ENCODE measurements around the gene JADE2. TPM values are rescaled to one million over a fixed set of nuclear protein-coding genes. Genes with fewer than 3 reads are reported as not detected.
"Not testable (repeated sequence)": the region's sequence is repeated elsewhere in the genome, so short reads cannot be mapped to it uniquely, and the experiment has no call there.

The JADE2 gene
- polyA plus RNA-seq, 3 donors: 11.1 to 14.3 (median 13.8) TPM

DNA sequence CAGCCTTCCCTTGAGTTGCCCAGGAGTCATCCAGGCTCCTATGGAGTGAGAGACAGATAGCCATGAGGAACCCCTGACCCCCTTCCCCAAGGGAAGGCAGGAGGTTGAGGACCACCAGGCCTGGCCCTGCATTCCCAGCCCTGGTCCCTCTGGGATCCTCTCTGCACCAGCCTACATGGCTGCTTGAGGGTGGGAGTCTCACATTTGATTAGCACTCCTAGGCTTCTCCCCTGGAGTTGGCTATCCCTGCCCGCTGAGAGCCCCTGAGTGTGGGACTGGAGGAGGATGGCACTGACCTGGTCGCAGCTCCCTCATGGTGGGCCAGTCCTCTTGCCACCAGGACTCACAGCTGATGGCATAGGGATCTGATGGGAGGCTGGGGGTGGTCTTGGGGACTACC is 60.5 kb downstream of the JADE2 start:
- no peak for DNase-seq

DNA sequence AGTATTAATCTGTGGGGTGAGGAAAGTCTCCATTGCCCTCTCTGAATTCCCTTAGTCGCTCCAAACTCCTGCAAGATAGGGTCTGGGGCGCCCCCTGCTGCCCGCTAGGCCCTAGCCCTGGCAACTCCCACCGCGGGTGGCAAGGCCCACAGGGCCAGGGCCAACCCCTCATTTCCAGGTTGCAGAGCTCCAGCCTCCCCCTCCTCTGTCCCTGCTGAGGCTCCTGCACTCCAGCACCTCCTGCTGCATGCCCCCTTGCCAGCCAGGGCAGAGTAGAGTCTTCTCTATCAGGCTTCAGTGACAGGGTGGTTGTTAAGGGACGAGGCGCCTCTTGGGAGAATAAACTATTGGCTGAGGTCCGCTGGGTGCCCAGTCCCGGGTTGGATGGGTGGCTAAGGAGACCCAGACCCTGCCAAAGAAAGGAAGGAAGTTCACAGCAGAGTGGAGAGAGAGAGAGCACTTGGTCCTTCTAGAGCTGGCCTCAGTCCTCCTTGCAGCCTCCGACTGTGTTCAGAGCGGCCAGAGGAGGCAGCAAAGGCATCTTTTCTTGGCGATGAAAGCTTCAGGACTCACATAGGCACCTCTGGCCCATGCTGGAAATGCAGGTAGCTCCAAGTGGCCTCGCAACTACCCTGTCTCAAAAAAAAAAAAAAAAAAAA is 61.5 kb downstream of the JADE2 start:
- peak; percentile 47 for DNase-seq

DNA sequence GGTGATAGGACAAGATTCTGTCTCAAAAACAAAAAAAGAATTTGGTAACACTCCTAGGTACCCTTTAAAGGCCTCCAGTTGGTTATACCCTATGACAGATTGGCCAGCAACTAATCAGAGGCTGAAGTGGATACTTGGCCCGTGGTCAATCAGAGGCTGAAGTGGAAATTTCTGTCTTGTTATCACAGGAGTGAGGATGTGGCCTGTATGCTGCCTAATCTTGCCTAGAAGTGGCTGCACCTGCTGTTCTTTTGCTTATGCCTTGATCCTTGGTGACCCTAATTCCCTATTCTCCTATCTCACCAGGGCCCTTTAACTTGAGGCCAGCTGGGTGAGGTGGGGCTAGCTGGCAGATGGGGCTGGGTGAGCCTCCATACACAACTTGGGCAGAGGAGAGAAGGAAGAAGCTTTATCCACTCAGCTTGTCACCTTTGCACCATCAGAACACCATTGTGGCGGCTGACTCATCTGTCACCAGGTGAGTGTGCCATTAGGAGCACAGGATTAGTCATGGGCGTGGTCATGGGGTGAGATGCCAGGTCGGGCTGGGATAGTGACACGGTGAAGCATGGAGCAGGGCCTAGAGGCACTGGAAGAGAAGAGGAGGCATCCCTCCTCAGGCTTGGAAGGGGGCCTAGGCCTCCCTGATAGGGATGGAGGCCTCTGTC is 65.7 kb downstream of the JADE2 start:
- no peak for DNase-seq

DNA sequence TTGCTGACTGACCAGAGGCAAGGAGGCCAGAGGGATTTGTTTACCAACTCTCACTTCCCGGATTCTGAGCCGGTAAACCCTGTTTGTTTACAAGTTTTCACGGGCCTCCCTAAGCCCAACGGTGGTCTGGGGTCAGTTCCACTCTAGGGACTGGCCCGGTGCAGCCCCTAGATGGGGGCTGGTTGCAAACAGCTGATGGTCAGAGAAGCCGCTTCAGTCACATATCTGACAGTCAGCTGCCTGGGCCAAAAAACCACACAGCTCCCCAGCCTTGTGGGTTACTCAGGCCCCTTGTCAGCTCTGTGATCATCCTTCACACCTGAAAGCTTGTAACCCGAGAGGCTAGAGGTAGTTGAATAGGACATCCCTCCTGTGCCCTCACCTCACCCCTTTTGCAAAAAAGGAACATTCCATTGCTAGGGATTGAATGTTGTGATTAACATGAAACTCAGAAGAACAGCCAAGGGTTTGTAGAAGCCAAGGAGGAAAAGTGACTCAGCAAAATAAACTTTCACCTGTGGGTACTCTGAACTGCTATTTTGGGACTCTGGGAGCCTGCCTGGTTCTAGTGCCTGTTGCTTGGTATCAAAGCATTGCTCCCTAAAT is 66.8 kb downstream of the JADE2 start:
- no peak for DNase-seq

DNA sequence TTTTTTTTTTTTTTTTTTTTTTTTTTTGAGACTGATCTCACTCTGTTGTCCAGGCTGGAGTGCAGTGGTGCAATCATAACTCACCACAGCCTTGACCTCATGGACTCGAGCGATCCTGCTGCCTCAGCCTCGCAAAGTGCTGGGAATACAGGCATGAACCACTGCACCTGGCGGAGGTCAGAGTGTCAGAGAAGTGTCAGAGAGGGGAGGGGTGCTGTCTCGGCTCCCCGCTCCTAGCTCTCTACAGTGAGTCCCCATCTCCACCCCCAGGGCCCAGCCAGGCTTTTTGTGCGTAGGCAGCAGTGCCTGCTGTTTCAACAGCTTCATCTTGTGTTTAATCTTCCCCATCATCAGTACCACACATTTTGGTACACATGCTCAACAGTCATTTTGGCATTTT is 68.9 kb downstream of the JADE2 start:
- DNase-seq: no peak

DNA sequence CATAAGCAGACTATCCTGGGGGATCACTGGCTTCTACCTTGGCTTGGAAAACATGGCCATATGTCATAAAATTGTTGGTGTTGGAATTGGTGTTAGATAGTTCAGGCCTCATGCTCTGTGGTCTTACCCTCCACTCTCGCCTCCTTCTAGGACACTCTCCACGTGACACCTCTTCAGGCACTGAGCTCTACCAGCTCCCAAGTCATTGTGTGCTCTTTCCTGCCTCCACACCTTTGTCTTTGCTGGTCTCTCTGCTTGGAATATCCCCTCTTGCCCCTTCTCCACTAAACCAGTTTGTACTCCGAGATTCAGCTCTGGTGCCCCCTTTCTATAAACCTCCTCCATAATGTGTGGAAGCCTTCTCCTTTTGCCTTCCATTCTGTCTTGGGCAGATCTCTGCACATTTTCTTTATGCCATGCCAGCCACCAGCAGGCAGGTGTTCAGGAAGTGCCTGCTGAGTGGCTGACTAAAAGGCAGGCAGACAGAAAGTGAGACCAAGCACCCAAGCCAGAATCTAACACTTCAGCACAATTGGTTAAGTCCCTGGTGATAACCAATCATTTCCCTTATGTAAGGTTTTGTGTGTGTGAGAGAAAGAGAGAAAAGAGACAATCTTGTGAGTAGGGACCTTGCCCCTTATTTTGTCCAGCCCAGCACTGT is 69.5 kb downstream of the JADE2 start:
- DNase-seq: no peak

DNA sequence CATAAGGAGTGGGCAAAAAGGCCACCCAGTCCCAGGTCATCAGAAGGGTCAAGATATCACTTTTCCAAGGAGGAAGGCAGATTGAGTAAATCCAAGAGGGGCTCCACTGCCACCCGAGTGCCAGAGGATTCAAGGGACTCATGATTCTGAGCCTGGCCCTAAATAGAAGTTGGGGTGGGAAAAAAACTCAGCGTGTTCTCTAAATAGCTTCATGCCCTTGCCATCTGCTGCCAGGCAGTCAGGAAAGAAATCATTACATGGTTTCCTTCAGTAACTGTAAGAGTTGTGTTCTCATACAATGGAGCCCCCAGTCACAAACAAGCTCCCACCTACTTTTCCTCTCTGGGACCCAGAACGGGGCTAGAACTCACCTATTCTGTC is 70.0 kb downstream of the JADE2 start:
- DNase-seq: no peak

DNA sequence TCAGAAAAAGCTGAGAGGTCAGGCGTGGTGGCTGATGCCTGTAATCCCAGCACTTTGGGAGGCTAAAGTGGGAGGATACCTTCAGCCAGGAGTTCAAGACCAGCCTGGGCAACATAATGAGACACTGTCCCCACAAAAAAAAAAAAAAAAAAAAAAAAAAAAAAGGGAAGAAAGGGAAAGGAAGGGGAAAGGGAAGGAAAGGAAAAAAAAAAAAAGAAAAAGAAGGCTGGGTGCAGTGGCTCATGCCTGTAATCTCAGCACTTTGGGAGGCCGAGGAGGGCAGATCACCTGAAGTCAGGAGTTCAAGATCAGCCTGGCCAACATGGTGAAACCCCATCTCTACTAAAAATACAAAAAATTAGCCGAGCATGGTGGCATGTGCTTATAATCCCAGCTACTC is 74.3 kb downstream of the JADE2 start:
- not testable (repeated sequence) for DNase-seq

DNA sequence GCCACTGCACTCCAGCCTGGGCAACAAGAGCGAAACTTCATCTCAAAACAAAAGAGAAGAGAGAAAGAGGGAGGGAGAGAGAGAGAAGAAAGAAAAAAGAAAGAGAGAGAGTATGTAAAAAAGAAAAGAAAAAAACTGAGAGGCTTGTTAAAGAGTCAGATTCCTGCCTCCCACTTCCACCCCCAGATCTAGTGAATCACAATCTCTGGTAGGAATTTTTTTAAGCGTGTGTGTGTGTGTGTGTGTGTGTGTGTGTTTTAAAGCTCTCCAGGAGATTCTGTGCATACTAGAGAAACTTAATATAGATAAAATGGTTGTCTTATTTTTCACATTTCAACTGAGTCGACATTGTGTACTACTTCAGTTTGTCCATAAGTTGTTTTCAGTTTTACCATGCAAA is 75.1 kb downstream of the JADE2 start:
- no peak for DNase-seq

DNA sequence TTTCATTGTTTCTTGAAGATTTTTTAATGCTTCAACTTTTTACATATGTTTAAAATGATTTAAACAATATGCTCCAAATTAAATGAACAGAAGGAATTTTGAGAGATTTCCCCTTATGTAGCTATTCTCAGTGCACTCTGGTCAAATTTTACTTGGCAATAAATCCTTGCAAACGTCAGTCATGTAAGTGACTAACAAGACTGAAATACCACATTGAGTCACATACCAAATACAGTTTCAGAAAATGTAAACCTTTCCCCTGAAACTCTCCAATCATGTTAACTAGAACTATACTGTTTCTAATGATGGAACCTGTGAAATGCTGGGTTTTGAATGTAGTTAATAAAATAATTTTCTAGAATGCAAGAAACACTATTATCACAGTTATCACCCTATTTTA is 77.6 kb downstream of the JADE2 start:
- DNase-seq: no peak

DNA sequence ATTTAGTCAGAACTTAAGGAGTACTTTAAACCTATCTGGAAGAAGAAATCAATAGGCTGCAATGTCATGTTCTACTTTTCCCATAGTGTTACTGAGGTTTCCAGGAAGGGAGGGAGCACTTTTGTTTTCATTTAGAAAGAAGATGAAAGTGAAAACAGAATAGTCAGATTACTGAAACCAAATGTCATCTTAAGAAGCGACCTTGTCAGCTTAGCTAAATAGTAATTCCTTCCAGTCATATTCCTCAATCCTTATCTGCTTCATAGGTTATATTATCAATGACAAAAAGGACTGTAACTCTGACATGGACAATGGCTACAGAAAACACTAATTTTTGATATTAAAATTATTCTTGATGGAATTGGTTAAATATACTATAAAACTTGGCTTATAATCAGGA is 79.4 kb downstream of the JADE2 start:
- DNase-seq: no peak

DNA sequence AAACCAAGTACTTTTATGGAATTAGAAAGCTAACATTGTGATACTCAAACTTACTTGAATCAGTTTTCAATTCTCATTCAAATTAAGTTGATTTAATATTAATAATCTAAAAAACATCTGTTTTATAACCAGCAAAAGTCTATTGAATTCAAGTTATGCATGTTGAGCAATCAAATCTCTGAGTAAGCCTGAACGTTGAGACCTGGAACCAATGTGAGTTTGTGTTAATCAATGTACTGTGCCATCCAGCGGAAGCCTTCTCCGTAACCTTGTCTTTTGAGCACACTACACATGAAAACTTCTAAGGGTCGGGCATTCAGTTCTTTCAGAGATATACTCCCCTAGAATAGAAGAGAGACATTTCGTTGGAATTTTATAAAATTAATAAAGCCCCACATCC is 81.3 kb downstream of the JADE2 start:
- DNase-seq: no peak

DNA sequence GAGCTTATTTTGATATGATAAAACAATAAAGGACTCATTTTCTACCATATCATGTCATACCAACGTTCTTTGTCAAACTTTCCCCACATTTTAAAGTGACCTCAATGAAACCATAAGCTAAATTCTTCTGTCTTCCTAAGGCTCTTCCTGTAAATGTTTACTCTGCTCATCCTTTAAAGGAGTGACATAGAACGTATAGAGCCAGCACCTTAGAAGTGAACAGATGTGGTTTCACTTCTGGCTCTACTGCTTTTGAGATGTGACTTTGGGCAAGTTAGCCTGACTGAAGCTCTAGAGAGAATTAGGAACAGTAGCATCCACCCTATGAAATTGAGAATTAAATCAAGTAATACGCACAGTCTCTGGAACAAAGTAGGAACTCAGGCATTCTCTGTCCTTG is 83.1 kb downstream of the JADE2 start:
- no peak for DNase-seq

DNA sequence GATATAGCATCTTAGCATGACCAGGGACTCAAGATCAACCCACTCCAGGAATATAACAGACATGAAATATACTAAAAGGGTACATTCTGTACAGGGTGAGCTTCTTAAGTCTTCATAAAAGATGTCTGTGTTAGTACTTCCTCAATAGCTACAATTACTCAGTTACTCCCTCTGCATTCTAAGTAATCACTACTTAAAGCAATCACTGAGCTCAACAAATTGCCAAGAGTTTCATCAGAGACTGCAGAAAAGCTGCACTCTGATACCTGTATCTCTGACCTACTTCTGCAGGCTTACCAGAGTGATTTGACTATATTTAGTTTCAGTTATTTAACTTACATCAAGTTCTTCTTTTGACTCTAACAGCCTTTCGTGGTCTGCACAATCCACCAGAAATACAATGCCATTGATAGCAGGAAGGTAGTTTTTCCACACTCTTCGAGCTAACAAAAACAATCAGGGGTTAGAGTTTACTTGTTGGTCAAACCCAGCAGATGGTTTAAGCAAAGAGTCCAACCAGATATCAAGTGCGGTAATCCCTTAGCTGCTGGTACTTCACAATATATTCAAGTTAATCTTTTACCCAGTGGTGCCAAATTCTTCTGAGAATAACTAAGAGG is 83.9 kb downstream of the JADE2 start:
- no peak for DNase-seq

DNA sequence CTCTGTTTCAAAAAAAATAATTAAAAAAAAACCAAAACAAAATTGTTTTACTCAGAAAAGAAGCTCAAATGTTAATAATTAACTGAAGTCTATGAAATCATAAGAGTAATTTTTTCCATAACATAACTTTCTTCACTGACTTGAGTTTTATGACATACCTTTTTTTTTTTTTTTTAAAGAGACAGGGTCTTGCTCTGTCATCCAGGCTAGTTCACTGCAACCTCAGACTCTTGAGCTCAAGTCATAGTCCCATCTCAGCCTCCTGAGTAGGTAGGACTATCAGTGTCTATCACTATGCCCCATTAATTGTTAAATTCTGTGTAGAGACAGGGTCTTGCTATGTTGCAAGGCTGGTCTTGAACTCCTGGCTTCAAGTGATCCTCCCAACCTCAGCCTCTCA is 85.3 kb downstream of the JADE2 start:
- no peak for DNase-seq

DNA sequence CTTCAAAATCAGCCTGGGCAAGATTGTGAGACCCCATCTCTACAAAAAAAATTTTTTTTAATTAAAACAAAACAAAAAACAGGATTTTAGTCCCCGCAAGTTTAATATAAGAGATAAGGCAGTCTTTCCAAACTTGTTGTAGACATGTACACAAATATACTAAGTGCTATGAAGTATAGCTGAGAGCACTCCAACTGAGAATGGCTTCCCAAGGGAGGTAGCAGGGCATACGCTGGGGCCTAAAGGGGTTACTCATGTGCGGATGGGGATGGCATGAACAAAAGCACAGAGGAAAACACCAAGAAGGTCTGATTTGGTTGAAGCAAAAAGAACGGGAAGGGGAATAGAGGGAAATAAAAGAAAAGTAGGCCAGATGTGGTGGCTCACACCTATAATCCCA is 86.0 kb downstream of the JADE2 start:
- DNase-seq: no peak

DNA sequence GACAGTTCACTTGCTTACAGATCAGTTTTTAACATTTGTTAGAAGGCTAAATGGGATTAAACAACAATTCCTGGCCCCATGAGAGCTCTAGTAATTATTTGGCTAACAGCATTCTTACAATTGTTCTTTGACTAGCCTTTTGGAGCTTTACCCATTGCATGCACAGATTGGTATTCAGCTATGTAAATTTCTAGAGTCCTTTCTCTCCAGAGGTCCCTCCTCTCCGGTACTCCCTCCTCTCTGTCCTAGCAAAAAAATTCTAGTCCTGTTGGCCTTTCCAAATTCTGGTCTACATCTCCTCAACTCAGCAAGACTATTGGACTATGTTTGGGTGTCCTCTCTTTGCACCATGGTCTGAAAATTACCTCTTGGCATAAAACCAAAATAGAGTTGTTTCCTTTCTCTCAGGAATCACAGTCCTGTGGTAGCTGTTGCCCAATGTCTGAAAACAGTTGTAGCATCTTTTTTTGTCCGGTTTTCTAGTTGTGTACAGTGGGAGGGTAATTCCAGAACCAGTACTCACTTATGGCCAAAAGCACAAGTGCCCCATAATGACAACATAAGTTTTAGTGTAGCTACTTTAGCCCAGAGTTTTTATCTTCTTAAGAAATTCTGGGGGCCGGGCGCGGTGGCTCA is 89.1 kb downstream of the JADE2 start:
- no peak for DNase-seq

DNA sequence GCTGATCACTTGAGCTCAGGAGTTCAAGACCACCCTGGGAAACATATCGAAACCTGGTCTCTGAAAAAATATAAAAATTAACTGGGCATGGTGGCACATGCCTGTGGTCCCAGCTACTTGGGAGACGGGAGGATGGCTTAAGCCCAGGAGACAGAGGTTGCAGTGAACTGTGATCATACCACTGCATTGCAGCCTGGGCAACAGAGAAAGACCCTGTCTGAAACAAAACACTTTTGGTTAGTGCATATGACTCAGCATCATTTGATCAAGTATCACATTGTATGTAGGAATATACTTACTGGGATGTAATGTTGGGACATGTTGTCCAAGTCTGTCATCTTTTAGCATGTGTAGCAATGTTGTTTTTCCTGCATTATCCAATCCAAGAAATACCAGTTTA is 95.2 kb downstream of the JADE2 start:
- no peak for DNase-seq

DNA sequence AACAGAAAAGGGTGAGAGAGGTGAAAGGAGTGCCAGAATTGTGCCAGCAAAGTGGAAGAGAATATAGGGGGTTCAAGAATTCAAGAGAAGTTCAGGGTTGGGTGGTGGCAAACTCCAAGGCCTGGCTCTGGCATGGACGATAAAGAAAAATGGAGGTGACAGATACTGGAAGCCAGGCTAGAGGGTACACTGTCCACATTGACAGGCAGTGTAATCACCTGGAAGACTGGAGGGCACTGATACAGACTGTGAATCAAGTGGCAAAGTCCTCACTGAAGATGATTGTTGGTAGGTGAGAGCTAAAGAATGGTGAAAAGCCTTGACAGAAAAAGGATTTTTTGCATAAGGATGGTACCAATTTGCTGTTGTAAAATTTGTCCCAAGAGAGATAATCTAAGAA is 100.1 kb downstream of the JADE2 start:
- DNase-seq: no peak

DNA sequence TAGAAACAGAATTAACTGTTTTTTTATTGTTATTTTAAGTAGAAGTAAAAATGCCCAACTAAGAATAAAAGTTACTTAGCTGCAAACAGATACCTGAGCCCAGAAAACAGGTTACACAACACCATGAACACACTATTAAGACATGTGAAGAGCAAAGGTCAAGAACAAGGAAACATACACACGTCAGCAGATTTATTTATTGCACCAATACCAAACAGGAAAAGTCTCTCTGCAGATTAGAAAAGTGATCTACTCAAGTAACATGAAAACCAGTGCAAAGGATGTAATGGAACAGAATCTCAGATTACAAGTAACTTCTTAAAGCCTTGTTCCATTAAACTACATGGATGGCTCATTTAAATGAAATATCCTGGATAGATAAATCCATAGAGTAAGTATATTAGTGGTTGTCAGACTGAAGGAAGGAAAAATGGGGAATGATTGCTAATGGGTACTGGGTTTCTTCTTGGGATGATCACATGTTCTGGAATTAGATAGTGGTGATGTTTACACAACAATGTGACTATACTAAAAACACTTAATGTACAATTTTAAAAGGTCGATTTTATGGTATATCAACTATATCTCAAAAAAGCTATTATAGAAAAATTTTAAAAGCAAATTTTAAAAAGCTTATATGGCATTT is 101.0 kb downstream of the JADE2 start:
- peak; percentile 42 for DNase-seq

Measured in renal pelvis (tissue), 4 donors.